GM10266 (cell line): ENCODE measurements around the gene SRSF12.

ENCODE experiments used
- DNase-seq: peaks from one replicate; pipeline ENCODE4 v3.0.0; 2012; ENCODE audit errors: extremely low spot score
- CTCF ChIP-seq: IDR thresholded peaks from 2 replicates; pipeline ENCODE4 v1.5.1; 2012; ENCODE audit warnings: mild to moderate bottlenecking, low read depth; ENCODE audit not compliant: control insufficient read depth, insufficient read depth; ENCODE audit errors: missing control alignments

SRSF12 gene

DNA sequence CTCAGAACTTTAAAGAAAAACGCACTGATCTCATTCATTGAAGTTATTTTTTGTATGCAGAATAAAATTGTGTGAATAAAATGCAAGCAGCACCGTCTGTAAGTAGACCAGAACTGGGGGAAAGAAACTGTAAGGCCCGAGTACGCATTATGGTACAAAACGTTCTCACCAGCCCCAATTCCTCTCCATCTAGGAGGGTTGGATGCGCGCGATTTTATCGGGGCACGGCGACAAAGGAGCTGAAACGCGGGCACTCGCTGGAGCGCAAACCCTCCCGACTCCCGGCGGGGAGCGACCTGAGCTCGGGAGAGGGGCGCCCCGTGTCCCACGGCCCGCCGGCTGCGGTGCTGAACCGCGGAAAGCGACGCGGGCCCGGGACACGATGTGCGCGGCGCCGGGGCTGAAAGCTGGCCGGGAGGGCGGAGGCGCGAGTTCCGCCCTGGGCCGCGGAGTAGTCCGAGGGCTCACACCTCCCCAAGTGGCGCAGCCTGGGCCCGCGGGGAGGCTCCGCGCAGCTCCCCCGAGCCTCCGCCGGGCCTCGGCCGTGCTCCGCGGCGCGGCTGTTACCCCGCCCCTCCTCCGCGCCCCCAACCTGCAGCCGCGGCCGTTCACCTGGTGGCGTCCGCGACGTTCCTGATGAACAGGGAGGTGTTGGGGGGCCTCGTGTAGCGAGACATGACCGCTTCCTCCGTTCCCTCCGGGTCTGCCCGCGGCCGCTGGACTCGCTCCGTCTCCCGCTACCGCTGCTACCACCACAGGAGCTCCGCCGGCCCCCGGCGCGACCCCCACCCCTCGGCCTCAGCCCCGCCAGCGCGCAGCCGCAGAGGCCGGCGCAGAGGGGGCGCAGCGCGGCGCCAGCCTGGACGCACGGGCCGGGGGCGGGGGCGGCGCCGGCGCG, at the start of gene SRSF12:
Gene SRSF12 (minus strand): TSS at position 861 of the 898 bp plus-strand sequence. CDS start 184 bp downstream, at position 677.
- TF ChIP-seq CTCF, result no peak
- DNase-seq, result peak; percentile 88

GRCh38 chr6:89162047-89162371, 44.1 kb upstream of the SRSF12 start:
- DNase-seq, result no peak
- TF ChIP-seq CTCF, result no peak

GRCh38 chr6:89161326-89162046, 43.6 kb upstream of the SRSF12 start:
- DNase-seq, result no peak
- no peak for TF ChIP-seq CTCF

DNA sequence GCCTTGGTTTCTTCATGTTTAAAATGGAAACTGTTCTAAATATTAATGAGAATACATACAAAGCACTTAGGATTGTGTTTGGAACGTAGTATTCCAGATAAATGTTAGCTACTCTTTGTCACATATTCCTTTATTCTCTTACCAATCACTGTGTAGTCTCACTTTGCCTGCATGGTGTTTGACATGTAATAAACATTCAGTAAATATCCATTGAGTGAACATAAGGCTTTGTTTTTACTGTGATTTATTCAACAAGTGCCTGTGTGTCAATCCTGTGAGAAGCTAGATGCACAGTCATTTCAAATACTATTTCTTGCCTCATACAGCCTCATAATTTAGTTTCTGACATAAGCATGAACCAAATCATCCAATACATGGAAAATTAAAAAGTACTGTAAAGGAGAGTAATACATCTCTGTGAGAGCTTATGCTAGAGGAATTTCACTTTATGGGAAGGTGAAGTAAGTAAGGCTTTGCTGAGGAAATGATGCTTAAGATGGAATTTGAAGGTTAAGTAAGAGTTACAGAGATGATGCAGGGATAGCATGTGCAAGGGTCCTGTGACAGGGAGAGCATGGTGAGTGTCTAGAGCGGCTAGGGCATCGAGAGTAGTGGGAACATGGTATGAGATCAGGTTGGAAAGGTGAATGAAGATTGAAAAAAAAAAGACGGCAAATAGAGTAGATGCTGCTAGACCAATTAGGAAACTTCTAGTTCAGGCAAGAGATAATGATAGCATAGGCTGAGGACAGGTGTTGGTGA, 42.6 kb upstream of the SRSF12 start:
- no peak for DNase-seq
- no peak for TF ChIP-seq CTCF

DNA sequence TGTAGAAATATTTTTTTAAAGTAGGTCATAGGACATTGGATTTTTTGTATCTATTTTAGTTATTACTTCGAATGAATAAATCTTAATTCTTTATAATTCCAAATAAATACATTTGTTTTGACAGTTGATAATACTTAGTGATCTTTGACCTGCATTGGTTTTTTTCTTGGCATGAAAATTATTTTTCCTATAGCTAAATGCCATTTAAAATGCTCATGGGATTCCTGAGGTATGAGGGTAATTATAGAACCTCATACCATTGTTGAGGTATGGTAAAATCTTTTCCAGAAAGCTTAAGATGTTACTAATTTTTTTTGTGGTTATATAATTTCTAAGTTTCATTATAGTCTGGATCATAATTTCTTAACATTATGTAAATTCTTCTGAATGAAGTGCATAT, 36.3 kb upstream of the SRSF12 start:
- DNase-seq, result no peak
- TF ChIP-seq CTCF, result no peak

DNA sequence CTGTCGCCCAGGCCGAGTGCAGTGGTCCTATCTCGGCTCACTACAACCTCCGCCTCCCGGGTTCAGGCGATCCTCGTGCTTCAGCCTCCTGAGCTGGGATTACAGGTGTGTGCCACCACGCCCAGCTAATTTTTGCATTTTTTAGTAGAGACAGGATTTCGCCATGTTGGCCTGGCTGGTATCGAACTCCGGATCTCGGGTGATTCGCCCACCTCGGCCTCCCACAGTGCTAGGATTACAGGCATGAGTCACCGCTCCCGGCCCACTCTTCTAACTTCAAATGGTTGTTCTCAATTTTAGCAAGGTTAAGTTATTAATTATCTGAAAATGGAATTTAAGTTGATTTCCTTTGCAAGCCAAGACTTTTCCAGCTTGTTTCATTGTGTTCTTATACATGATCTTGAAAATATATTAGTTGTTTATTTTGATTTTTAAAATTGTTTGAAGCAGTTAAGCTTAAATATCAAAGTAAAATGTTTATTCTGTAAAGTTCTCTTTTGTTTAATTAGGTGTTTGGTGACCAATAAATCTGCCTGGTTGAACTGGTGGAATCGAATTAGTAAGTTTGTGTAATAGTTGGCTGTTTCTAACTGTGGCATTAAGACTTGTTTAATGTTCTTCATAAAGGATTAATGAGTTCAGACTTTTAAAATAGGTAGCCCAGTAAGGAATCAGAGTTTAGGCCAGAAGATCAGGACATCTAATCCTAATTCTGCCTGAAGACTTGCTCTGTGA, 30.3 kb upstream of the SRSF12 start:
- DNase-seq, result no peak
- no peak for TF ChIP-seq CTCF
